Mesenchymal stem cell (in vitro differentiated cells and primary cell): Measurements from ENCODE around the gene KCNH3.

ENCODE experiments used
- DNase-seq: peaks from one replicate; pipeline ENCODE4 v3.0.0-alpha.2; 2013
- H2AFZ ChIP-seq: one replicate; pipeline ENCODE4 v1.6.1; 2013; ENCODE audit warnings: low read depth, mild to moderate bottlenecking, control low read depth, inconsistent platforms, low read length, moderate library complexity
- H2AK5ac ChIP-seq: 2 replicates; pipeline ENCODE4 v1.6.1; 2013; ENCODE audit warnings: low read length, moderate library complexity, mild to moderate bottlenecking, inconsistent platforms; ENCODE audit not compliant: severe bottlenecking
- H2BK120ac ChIP-seq: one replicate; pipeline ENCODE4 v1.6.1; 2013; ENCODE audit warnings: low read depth, mild to moderate bottlenecking, inconsistent platforms, low read length, moderate library complexity
- H2BK12ac ChIP-seq, 2 experiments: one replicate each; pipeline ENCODE4 v1.6.1; 2013; ENCODE audit warnings: inconsistent platforms in 2 of 2, low read length in 2 of 2, mild to moderate bottlenecking in 2 of 2, moderate library complexity in 2 of 2, control low read depth in 1 of 2
- H2BK15ac ChIP-seq: one replicate; pipeline ENCODE4 v1.6.1; 2013; ENCODE audit warnings: mild to moderate bottlenecking, low read depth, inconsistent platforms; ENCODE audit not compliant: poor library complexity, severe bottlenecking
- H2BK5ac ChIP-seq: 2 replicates; pipeline ENCODE4 v1.6.1; 2013; ENCODE audit warnings: low read depth, mild to moderate bottlenecking, low read length, control low read depth, inconsistent platforms; ENCODE audit not compliant: poor library complexity, severe bottlenecking
- H3K14ac ChIP-seq, 2 experiments: one replicate each; pipeline ENCODE4 v1.6.1; 2013; ENCODE audit warnings: inconsistent platforms in 2 of 2, low read length in 2 of 2, control low read depth in 1 of 2, mild to moderate bottlenecking in 1 of 2, moderate library complexity in 1 of 2
- H3K18ac ChIP-seq, 2 experiments: one replicate each; pipeline ENCODE4 v1.6.1; 2013; ENCODE audit warnings: inconsistent platforms in 2 of 2, low read length in 2 of 2, control low read depth in 1 of 2, low read depth in 1 of 2, mild to moderate bottlenecking in 1 of 2
- H3K23ac ChIP-seq, 2 experiments: one replicate each; pipeline ENCODE4 v1.6.1; 2013; ENCODE audit warnings: inconsistent platforms in 2 of 2, low read length in 2 of 2, mild to moderate bottlenecking in 2 of 2, moderate library complexity in 2 of 2, control low read depth in 1 of 2
- H3K27ac ChIP-seq: 2 replicates; pipeline ENCODE4 v1.5.1; 2013; ENCODE audit warnings: mild to moderate bottlenecking, moderate library complexity, low read length, control low read depth, inconsistent platforms; ENCODE audit not compliant: poor library complexity, severe bottlenecking
- H3K27me3 ChIP-seq, 2 experiments: 2 replicates each; pipeline versions ENCODE4 v1.6.1 to v1.7.0; 2013; ENCODE audit warnings: low read length in 2 of 2, mild to moderate bottlenecking in 2 of 2, moderate library complexity in 2 of 2, control low read depth in 1 of 2, inconsistent platforms in 1 of 2; ENCODE audit not compliant: control insufficient read depth in 1 of 2, insufficient read depth in 1 of 2
- H3K36me3 ChIP-seq, 2 experiments: 2 replicates each; pipeline versions ENCODE4 v1.6.1 to v1.7.0; 2013; ENCODE audit warnings: low read length in 2 of 2, control low read depth in 1 of 2, inconsistent platforms in 1 of 2, low read depth in 1 of 2, mild to moderate bottlenecking in 1 of 2; ENCODE audit not compliant: insufficient read depth in 2 of 2, control insufficient read depth in 1 of 2
- H3K4ac ChIP-seq, 2 experiments: one replicate each; pipeline ENCODE4 v1.6.1; 2013; ENCODE audit warnings: inconsistent platforms in 2 of 2, low read length in 2 of 2, mild to moderate bottlenecking in 2 of 2, moderate library complexity in 2 of 2, control low read depth in 1 of 2, low read depth in 1 of 2
- H3K4me1 ChIP-seq: 2 replicates; pipeline ENCODE4 v1.6.1; 2013; ENCODE audit warnings: low read depth, low read length, control low read depth; ENCODE audit not compliant: control insufficient read depth, insufficient read depth
- H3K4me2 ChIP-seq: 2 replicates; pipeline ENCODE4 v1.6.1; 2013; ENCODE audit warnings: low read length, mild to moderate bottlenecking, inconsistent platforms; ENCODE audit not compliant: poor library complexity, severe bottlenecking
- H3K4me3 ChIP-seq, 2 experiments: 2 replicates each; pipeline versions ENCODE4 v1.5.1 to v1.7.0; 2013; ENCODE audit warnings: low read length in 2 of 2, mild to moderate bottlenecking in 2 of 2, control low read depth in 1 of 2, low read depth in 1 of 2; ENCODE audit not compliant: insufficient read depth in 1 of 2
- H3K79me1 ChIP-seq: replicated peaks from 2 replicates; pipeline ENCODE4 v1.6.1; 2013; ENCODE audit warnings: mild to moderate bottlenecking, control low read depth, low read length, inconsistent platforms; ENCODE audit not compliant: poor library complexity, severe bottlenecking
- H3K9ac ChIP-seq: 2 replicates; pipeline ENCODE4 v1.7.0; 2013; ENCODE audit warnings: mild to moderate bottlenecking, low read length, moderate library complexity
- H3K9me3 ChIP-seq: 2 replicates; pipeline ENCODE4 v1.7.0; 2013; ENCODE audit warnings: mild to moderate bottlenecking, low read length; ENCODE audit not compliant: control insufficient read depth
- H4K8ac ChIP-seq: one replicate; pipeline ENCODE4 v1.6.1; 2013; ENCODE audit warnings: inconsistent platforms, mild to moderate bottlenecking, low read length, moderate library complexity
- H4K91ac ChIP-seq: one replicate; pipeline ENCODE4 v1.6.1; 2013; ENCODE audit warnings: mild to moderate bottlenecking, low read length, inconsistent platforms
- WGBS: methylation state at CpG from one replicate; pipeline ENCODE4 v1.1.7; 2013; ENCODE audit warnings: mixed read lengths; 5-methylcytosine and 5-hydroxymethylcytosine counted together

KCNH3 gene

GRCh38 chr12:49543221-49543913, 4.5 kb downstream of the KCNH3 start:
- Histone ChIP-seq H3K9ac (no peak overlapping the region), H3K18ac (no peak overlapping the region), H3K79me1 (no peaks in the 10 kb centered on the region), H3K14ac (no peak overlapping the region), H4K8ac (no peak overlapping the region), H3K27ac (no peak overlapping the region), H3K27me3 (peaks cover 77 to 87% of the 10 kb centered on the region in 2 experiments), H3K9me3 (no peaks in the 10 kb centered on the region), H2AK5ac (no peak overlapping the region), H3K4ac (no peak overlapping the region), H3K4me2 (no peak overlapping the region), H3K4me3 (no peak overlapping the region), H2BK120ac (no peak overlapping the region), H2BK15ac (no peak overlapping the region), H2BK5ac (no peak overlapping the region), H3K23ac (no peak overlapping the region), H3K36me3 (no peaks in the 10 kb centered on the region), H3K4me1 (peaks cover 11% of the 10 kb centered on the region), H2AFZ (no peak overlapping the region), H2BK12ac (no peak overlapping the region), H4K91ac (no peak overlapping the region)
- no peak for DNase-seq
- 51% methylated on average over 20 of the region's 20 CpGs for WGBS

DNA sequence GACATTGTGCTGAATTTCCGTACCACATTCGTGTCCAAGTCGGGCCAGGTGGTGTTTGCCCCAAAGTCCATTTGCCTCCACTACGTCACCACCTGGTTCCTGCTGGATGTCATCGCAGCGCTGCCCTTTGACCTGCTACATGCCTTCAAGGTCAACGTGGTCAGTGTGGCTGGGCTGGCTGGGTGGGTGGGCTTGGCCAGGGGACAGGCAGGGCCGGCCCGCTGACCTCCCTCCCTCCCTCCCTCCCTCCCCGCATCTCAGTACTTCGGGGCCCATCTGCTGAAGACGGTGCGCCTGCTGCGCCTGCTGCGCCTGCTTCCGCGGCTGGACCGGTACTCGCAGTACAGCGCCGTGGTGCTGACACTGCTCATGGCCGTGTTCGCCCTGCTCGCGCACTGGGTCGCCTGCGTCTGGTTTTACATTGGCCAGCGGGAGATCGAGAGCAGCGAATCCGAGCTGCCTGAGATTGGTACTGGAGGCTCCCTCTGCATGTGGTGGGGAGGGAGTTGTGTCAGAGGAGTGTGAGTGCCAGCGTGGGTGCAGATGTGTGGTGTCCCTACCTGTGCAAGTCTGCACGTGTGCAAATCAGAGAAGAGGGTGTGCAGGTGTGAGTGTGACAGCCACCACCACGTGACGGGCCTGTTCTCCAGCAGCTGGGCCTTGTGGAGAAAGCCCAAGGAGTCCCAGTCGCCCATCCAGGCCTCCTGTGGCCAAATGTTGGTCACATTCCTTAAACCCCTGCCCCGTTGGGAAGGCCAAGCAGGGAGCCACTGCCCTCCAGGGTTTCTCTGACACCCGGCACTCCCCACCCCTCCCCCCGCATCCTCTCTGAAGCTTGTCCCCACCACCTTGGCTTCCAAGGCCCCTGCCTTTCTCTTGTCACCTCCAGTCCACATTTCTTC, 5.3 kb downstream of the KCNH3 start:
- H4K91ac ChIP-seq = peak overlapping the region; percentile 9
- peaks cover 82 to 93% of the 10 kb centered on the region in 2 experiments for H3K27me3 ChIP-seq
- no peak overlapping the region for H2AK5ac ChIP-seq
- H3K9me3 ChIP-seq = no peaks in the 10 kb centered on the region
- H3K36me3 ChIP-seq = no peaks in the 10 kb centered on the region
- H3K14ac ChIP-seq = no peak overlapping the region
- H3K4me3 ChIP-seq = no peak overlapping the region
- no peak overlapping the region for H2BK5ac ChIP-seq
- DNase-seq = no peak
- peak overlapping the region; percentile 20 for H3K4me2 ChIP-seq
- no peak overlapping the region for H2BK12ac ChIP-seq
- 9% methylated on average over 36 of the region's 39 CpGs for WGBS
- H3K27ac ChIP-seq = no peak overlapping the region
- no peak overlapping the region for H3K18ac ChIP-seq
- H2BK15ac ChIP-seq = no peak overlapping the region
- no peak overlapping the region for H3K4ac ChIP-seq
- H3K9ac ChIP-seq = no peak overlapping the region
- no peak overlapping the region for H3K23ac ChIP-seq
- H2BK120ac ChIP-seq = no peak overlapping the region
- H4K8ac ChIP-seq = no peak overlapping the region
- no peak overlapping the region for H2AFZ ChIP-seq
- no peaks in the 10 kb centered on the region for H3K79me1 ChIP-seq
- H3K4me1 ChIP-seq = peaks cover 18% of the 10 kb centered on the region

GRCh38 chr12:49545815-49546214, 7.0 kb downstream of the KCNH3 start:
- Histone ChIP-seq H3K27me3 (peaks cover 82 to 93% of the 10 kb centered on the region in 2 experiments), H4K91ac (no peak overlapping the region), H3K79me1 (no peaks in the 10 kb centered on the region), H3K36me3 (no peaks in the 10 kb centered on the region), H2BK15ac (no peak overlapping the region), H3K4me3 (no peak overlapping the region), H3K9ac (no peak overlapping the region), H2BK12ac (no peak overlapping the region), H2AFZ (no peak overlapping the region), H2BK5ac (no peak overlapping the region), H3K4me1 (peaks cover 21% of the 10 kb centered on the region), H3K23ac (no peak overlapping the region), H3K27ac (no peak overlapping the region), H3K4ac (no peak overlapping the region), H3K9me3 (no peaks in the 10 kb centered on the region), H4K8ac (no peak overlapping the region), H2BK120ac (no peak overlapping the region), H3K4me2 (no peak overlapping the region), H2AK5ac (no peak overlapping the region), H3K14ac (no peak overlapping the region), H3K18ac (no peak overlapping the region)
- 87% methylated on average over 4 of the region's 4 CpGs for WGBS
- DNase-seq = no peak

- no peaks in the 10 kb centered on the region for H3K9me3 ChIP-seq
- no peak overlapping the region for H2AFZ ChIP-seq
- peaks cover 87 to 92% of the 10 kb centered on the region in 2 experiments for H3K27me3 ChIP-seq
- H4K8ac ChIP-seq = no peak overlapping the region
- H3K36me3 ChIP-seq = no peaks in the 10 kb centered on the region
- H4K91ac ChIP-seq = no peak overlapping the region
- H2BK120ac ChIP-seq = no peak overlapping the region
- H3K27ac ChIP-seq = no peak overlapping the region
- no peak overlapping the region for H3K4ac ChIP-seq
- H3K23ac ChIP-seq = no peak overlapping the region
- no peaks in the 10 kb centered on the region for H3K79me1 ChIP-seq
- no peak overlapping the region for H3K4me2 ChIP-seq
- no peak overlapping the region for H2BK5ac ChIP-seq
- H3K4me3 ChIP-seq = no peak overlapping the region
- no peak overlapping the region for H3K18ac ChIP-seq
- peaks cover 21% of the 10 kb centered on the region for H3K4me1 ChIP-seq
- H2BK15ac ChIP-seq = no peak overlapping the region
- H2BK12ac ChIP-seq = no peak overlapping the region
- no peak for DNase-seq
- no peak overlapping the region for H2AK5ac ChIP-seq
- no peak overlapping the region for H3K9ac ChIP-seq
- WGBS = 28% methylated on average over 3 of the region's 3 CpGs
- H3K14ac ChIP-seq = no peak overlapping the region
Measured at GRCh38 chr12:49546481-49546880, 7.7 kb downstream of the KCNH3 start.
